Small intestine (tissue), 7 donors: Measurements from ENCODE around the gene SLC9A9. TPM values are rescaled to one million over a fixed set of nuclear protein-coding genes. Genes with fewer than 3 reads are reported as not detected.
A peak's percentile ranks its signal among the peaks of the same experiment; 100 is the strongest.
"Not testable (repeated sequence)": the region's sequence is repeated elsewhere in the genome, so short reads cannot be mapped to it uniquely, and the experiment has no call there.

Experiments
- DNase-seq, 2 donors: peaks; one replicate each; pipeline versions ENCODE4 v3.0.0 to v3.0.0-alpha.2; 2013
- FAIRE-seq: peaks from 2 replicates; lab custom pipeline; 2012; peaks lifted over from hg19 to GRCh38; lab: Jason Lieb, UNC
- H3K27ac ChIP-seq, 3 donors: one replicate each; pipeline ENCODE4 v1.5.1; 2013; ENCODE audit warnings: low read length in 2 of 3, mild to moderate bottlenecking in 2 of 3, control low read depth in 1 of 3, inconsistent platforms in 1 of 3, low read depth in 1 of 3, moderate library complexity in 1 of 3
- H3K27me3 ChIP-seq, 3 donors: one replicate each; pipeline ENCODE4 v1.6.1; 2013; ENCODE audit warnings: low read length in 3 of 3, inconsistent platforms in 1 of 3; ENCODE audit not compliant: control insufficient read depth in 3 of 3, insufficient read depth in 3 of 3
- H3K36me3 ChIP-seq, 3 donors: one replicate each; pipeline ENCODE4 v1.6.1; 2013; ENCODE audit warnings: low read length in 3 of 3, inconsistent platforms in 1 of 3, low read depth in 1 of 3, mild to moderate bottlenecking in 1 of 3, moderate library complexity in 1 of 3; ENCODE audit not compliant: control insufficient read depth in 3 of 3, insufficient read depth in 2 of 3
- H3K4me1 ChIP-seq, 3 donors: one replicate each; pipeline ENCODE4 v1.6.1; 2013; ENCODE audit warnings: low read length in 2 of 3, inconsistent platforms in 1 of 3, low read depth in 1 of 3, mild to moderate bottlenecking in 1 of 3, moderate library complexity in 1 of 3; ENCODE audit not compliant: control insufficient read depth in 3 of 3, insufficient read depth in 2 of 3
- H3K4me3 ChIP-seq, 3 donors: one replicate each; pipeline ENCODE4 v1.5.1; 2013; ENCODE audit warnings: low read length in 3 of 3, control low read depth in 1 of 3, inconsistent platforms in 1 of 3, low read depth in 1 of 3, mild to moderate bottlenecking in 1 of 3, moderate library complexity in 1 of 3
- H3K9me3 ChIP-seq, 2 donors: one replicate each; pipeline ENCODE4 v1.6.1; 2013; ENCODE audit warnings: low read depth in 1 of 2, low read length in 1 of 2; ENCODE audit not compliant: control insufficient read depth in 2 of 2, insufficient read depth in 1 of 2
- WGBS, 3 donors: extraction: QIAGEN DNeasy Blood & Tissue Kit; methylation state at CpG; one replicate each; pipeline ENCODE4 v1.1.7; 2013; 5-methylcytosine and 5-hydroxymethylcytosine counted together
- polyA plus RNA-seq, 4 donors: library from polyadenylated mRNA; stranded (reverse) in 3 of 4; unstranded in 1 of 4; fragments of 200-250 nt in 3 of 4; fragments of 120-200 nt in 1 of 4; gene quantifications; one replicate each; pipeline versions ENCODE4 v1.2.1 to v1.2.3, GENCODE V29; 2013
- donor health status: healthy with polysubstance abuse.
- donor health status: control.
- donor health status: control.
- donor health status: Bipolar disorder and iron deficiency.
- donor health status: healthy.

SLC9A9 gene
- polyA plus RNA-seq, 4 donors: 1.4 to 4.6 (median 4.1) TPM; not detected in 1

DNA sequence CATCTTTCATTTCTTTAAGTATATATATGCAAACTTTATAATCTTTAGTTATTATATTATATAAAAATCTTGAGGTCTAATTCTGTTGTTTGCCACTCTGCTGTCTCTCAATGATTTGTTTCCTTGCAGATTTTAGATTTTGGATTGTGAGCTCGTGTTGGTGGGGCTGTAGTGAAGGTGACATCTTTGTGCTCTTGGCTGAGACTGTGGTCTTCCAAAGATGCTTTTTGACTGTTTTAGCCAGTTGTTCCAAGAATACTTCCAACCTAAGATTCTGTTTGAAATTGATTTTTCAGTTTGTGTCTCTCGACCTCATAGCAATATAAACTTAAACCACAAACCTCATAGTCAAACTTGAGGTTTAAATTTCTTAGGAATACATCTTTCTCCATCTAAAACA is 326.5 kb downstream of the SLC9A9 start:
- WGBS, 3 donors: 80 to 89% (median 87%) methylated on average over 2 of the region's 2 CpGs
- no peak for FAIRE-seq

DNA sequence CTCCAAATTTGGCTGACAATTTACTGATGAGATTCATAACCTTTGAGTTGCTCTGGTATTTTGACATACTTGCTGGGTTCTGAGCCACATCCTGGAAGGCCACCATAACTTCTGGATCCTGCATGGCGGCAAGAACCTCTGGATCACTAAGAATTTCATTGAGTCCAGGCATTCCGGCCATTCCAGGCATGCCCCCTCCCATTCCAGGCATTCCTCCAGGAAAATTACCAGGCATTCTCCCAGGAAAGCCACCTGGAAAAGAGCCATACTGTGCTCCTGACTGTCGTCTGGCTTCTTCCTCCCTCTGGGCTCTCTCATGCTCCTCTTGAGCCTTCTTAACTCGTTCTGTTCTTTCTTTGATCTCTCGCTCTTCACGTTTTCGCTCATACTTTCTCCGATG is 331.1 kb downstream of the SLC9A9 start:
- H3K9me3 ChIP-seq, H3K36me3 ChIP-seq, H3K4me1 ChIP-seq, H3K27ac ChIP-seq, H3K4me3 ChIP-seq, H3K27me3 ChIP-seq, FAIRE-seq, DNase-seq: not testable (repeated sequence)
- 90 to 96% (median 93%) methylated on average over 8 of the region's 8 CpGs for WGBS, 3 donors

More for the DNA sequence above, 326.5 kb downstream of the SLC9A9 start:
- Histone ChIP-seq H3K4me1 (no peaks in the 10 kb centered on the region), H3K36me3 (no peaks in the 10 kb centered on the region), H3K27ac (no peak overlapping the region), H3K9me3 (no peaks in the 10 kb centered on the region), H3K4me3 (no peak overlapping the region), H3K27me3 (no peaks in the 10 kb centered on the region)
- DNase-seq: no peak

DNA sequence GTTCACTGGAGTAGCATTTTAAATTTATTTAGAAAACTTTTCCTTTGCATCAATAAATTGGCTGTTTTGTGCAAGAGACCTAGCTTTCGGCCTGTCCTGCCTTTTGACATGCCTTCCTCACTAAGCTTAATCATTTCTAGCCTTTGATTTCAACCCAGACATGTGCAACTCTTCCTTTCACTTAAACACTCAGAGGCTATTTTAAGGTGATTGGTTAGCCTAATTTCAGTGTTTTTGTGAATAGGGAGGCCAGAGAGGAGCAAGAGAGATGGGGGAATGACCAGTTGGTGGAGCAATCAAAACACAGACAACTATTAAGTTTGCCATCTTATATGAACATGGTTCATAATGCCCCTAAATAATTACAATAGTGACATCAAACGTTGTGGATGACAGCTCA is 333.4 kb downstream of the SLC9A9 start:
- H3K4me1 ChIP-seq: no peaks in the 10 kb centered on the region
- H3K9me3 ChIP-seq: no peaks in the 10 kb centered on the region
- no peaks in the 10 kb centered on the region for H3K27me3 ChIP-seq
- no peak overlapping the region for H3K27ac ChIP-seq
- H3K36me3 ChIP-seq: no peaks in the 10 kb centered on the region
- DNase-seq (no peak), FAIRE-seq (no peak)
- WGBS, 3 donors: 72 to 78% (median 74%) methylated on average over 2 of the region's 2 CpGs
- H3K4me3 ChIP-seq: no peak overlapping the region

DNA sequence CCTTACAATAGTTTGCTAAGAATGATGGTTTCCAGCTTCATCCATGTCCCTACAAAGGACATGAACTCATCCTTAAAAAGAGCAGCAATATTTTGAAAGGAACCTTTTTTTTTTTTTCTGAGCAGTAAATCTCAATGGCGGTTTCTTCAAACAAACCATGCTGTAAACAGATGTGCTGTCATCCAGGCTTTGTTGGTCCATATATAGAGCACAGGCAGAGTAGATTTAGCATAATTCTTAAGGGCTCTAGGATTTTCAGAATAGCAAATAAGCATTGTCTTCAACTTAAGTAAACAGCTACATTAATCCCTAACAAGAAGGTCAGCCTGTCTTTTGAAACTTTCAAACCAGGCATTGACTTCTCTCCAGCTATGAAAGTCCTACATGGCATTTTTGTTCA is 334.2 kb downstream of the SLC9A9 start:
- H3K27ac ChIP-seq: no peak overlapping the region
- H3K27me3 ChIP-seq: no peaks in the 10 kb centered on the region
- no peak overlapping the region for H3K4me3 ChIP-seq
- WGBS, 3 donors: 73 to 84% (median 78%) methylated on average over 1 of the region's 1 CpG
- FAIRE-seq (no peak), DNase-seq (no peak)
- H3K4me1 ChIP-seq: no peaks in the 10 kb centered on the region
- no peaks in the 10 kb centered on the region for H3K9me3 ChIP-seq
- no peaks in the 10 kb centered on the region for H3K36me3 ChIP-seq

DNA sequence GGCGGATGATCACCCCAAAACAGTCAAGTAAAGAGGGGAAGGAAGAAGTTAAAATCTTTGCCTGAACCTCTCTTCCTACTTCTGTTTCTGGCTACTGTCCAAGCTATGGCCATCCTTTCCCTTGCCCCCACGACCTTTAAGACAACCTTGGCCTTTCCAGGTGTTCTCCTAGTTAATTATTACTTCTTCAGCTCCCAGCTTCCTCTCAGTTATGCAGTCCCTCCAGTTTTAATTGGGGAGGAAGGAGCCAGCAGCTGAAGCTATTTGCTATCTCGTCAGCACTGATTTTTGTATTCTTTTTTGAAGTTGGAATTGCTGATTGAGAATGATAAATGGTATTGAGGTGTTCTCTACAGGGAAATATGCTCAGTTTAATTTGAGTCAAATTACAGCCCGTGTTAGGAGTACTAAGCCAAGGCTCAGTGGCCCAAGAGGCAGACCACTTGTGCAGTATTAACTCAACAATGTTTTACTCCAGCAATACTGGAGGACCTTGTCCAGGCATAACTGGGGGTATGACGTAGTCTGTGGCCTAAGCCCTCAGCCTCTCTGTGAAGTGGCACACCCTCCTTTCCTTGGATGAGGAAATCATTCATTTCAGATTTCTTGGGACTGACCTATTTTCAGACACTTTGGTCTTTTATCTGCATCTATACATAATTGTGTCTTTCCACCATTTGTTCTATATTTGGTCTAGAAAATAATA is 336.9 kb downstream of the SLC9A9 start:
- H3K9me3 ChIP-seq: no peaks in the 10 kb centered on the region
- H3K27ac ChIP-seq: no peak overlapping the region
- FAIRE-seq (no peak), DNase-seq (peak; percentile 9 to 44)
- no peaks in the 10 kb centered on the region for H3K36me3 ChIP-seq
- 38 to 73% (median 41%) methylated on average over 5 of the region's 5 CpGs for WGBS, 3 donors
- H3K4me1 ChIP-seq: no peaks in the 10 kb centered on the region
- no peak overlapping the region for H3K4me3 ChIP-seq
- no peaks in the 10 kb centered on the region for H3K27me3 ChIP-seq

DNA sequence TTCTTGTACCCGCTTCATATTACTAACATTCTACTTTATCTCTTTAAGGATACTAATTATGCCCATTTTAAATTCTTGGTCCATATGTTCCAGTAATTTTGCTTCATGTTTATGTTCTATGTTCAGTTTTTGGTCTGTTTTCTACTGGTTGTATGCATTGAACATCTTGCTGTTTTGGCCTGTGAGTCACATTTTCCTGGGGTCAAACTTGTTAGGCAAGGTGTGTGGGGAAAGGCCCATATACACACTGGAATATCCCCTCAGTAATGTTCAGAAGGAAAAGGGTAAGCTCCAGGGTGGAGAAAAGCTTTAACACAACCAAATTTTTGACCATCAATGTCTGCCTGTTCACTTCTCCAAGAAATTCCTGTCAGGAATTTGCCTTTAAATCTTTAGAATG is 337.7 kb downstream of the SLC9A9 start:
- Histone ChIP-seq H3K9me3 (no peaks in the 10 kb centered on the region), H3K36me3 (no peaks in the 10 kb centered on the region), H3K4me3 (no peak overlapping the region), H3K27ac (no peak overlapping the region), H3K27me3 (no peaks in the 10 kb centered on the region), H3K4me1 (no peaks in the 10 kb centered on the region)
- 98 to 100% (median 98%) methylated on average over 1 of the region's 1 CpG for WGBS, 3 donors
- DNase-seq (no peak), FAIRE-seq (no peak)

DNA sequence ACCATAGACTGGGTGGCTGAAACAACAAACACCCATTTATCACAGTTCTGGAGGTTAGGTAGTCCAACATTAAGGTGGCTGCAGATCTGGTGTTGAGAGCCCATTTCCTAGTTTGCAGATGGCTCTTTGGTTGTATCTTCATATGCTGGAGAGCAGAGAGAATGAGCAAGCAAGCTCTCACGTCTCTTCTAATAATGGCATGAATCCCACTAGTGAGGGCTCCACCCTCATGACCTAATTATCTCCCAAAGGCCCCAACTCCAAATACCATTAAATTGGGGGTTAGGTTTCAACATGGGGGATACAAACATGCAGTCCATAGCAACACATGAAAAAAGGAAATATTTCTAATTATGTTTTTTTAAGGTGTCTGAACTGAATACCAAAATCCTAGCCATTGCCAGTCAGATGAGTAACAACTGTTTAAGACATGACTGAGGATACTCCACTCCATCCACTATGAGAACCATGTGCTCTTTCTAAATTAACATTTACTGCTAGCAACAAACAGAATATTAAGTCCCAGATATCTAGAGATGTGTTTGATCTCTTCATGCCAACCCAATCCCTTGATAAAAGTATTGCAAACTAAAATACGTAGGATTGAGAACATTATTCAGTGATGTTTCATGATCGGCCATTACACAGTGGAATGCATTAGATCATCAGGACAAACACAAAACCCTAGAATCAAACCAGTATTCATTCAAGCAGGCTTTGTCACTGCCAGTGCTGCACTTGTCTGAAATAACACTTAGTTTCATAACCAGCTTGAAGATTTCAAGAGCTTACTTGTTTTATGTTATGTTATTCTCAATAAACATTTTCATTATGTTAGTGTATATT is 340.3 kb downstream of the SLC9A9 start:
- Histone ChIP-seq H3K27me3 (no peaks in the 10 kb centered on the region), H3K4me1 (no peaks in the 10 kb centered on the region), H3K27ac (no peak overlapping the region), H3K9me3 (no peaks in the 10 kb centered on the region), H3K4me3 (no peak overlapping the region), H3K36me3 (peaks cover 0 to 2% (median 0%) of the 10 kb centered on the region in 3 donors)
- FAIRE-seq (no peak), DNase-seq (no peak)
- WGBS, 3 donors: 79 to 93% (median 91%) methylated on average over 3 of the region's 3 CpGs

DNA sequence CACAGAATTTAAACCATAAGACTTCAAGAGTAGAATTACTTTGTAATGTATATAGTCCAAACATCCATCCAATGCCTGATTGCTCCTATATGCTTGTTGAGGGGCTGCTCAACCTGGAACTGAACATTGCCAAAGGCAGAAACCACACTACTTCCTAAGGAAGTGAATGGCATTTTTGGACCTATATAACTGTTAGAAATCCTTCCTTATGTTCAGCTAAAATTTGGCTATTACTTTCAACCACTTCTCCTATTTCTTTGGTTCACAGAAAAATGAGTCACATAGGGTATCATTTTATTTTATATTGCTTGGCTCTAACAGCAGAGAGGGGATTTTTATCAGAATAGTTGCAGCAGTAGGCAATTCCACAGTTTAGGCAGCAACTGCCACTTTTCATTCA is 342.1 kb downstream of the SLC9A9 start:
- Histone ChIP-seq H3K27me3 (no peaks in the 10 kb centered on the region), H3K36me3 (peaks cover 0 to 2% (median 0%) of the 10 kb centered on the region in 3 donors), H3K4me3 (no peak overlapping the region), H3K9me3 (no peaks in the 10 kb centered on the region), H3K27ac (no peak overlapping the region), H3K4me1 (no peaks in the 10 kb centered on the region)
- FAIRE-seq (no peak), DNase-seq (no peak)
